GM12892 (cell line): ENCODE data around the gene TADA2B.

Experiments
- POLR2A ChIP-seq: IDR thresholded peaks from 2 replicates; pipeline ENCODE4 v1.6.1; 2011; ENCODE audit warnings: low read depth, low read length, control low read depth
- POLR2AphosphoS5 ChIP-seq: IDR thresholded peaks from 2 replicates; pipeline ENCODE4 v1.6.1; 2011; ENCODE audit warnings: low read depth, low read length, control low read depth
- TAF1 ChIP-seq: IDR thresholded peaks from 2 replicates; pipeline ENCODE4 v1.6.1; 2011; ENCODE audit warnings: low read depth, mild to moderate bottlenecking, control low read depth, low read length, borderline replicate concordance

- TF ChIP-seq POLR2A: no peak
- no peak for TF ChIP-seq POLR2AphosphoS5
- no peak for TF ChIP-seq TAF1
Observed at GRCh38 chr4:7026107-7026506, 17.1 kb upstream of the TADA2B start.
